Caco-2 (cell line): ENCODE measurements around the gene CORO2A. TPM values are rescaled to one million over a fixed set of nuclear protein-coding genes. Genes with fewer than 3 reads are reported as not detected.

Source experiments
- BruUV-seq: library from RNA; stranded (reverse); fragments of 400-500 nt; replicated peaks from 2 replicates; lab custom pipeline; 2021; lab: Mats Ljungman, UMichigan
- CTCF ChIA-PET: fragments of 300-600 bp; sonication (Branson Sonifier 250); formaldehyde crosslinking; loops from one replicate; lab custom pipeline; 2022; ENCODE audit warnings: antibody characterized with exemption; lab: Charles Lee
- POLR2A ChIA-PET: fragments of 300-600 bp; sonication (Branson Sonifier 250); formaldehyde crosslinking; loops from one replicate; lab custom pipeline; 2022; ENCODE audit warnings: antibody characterized with exemption; lab: Charles Lee
- DNase-seq, 2 experiments: peaks; one replicate each; pipeline versions ENCODE4 v3.0.0 to v3.0.0-alpha.2; 2020 to 2022
- H3K27me3 ChIP-seq: replicated peaks from 2 replicates; pipeline ENCODE4 v1.6.0; 2011; ENCODE audit warnings: low read length; ENCODE audit not compliant: control insufficient read depth, insufficient read depth
- H3K36me3 ChIP-seq: 2 replicates; pipeline ENCODE4 v1.5.1; 2011; ENCODE audit warnings: low read length; ENCODE audit not compliant: control insufficient read depth, insufficient read depth
- H3K4me1 ChIP-seq: fragments of 250-450 bp; sonication (Bioruptor Pico); 2 replicates; pipeline ENCODE4 v1.5.1; 2020; ENCODE audit warnings: mild to moderate bottlenecking
- H3K4me3 ChIP-seq: 2 replicates; pipeline ENCODE4 v1.5.1; 2011; ENCODE audit warnings: low read depth, mild to moderate bottlenecking, control low read depth, low read length
- H3K9me3 ChIP-seq: fragments of 250-450 bp; sonication (Bioruptor Pico); 2 replicates; pipeline ENCODE4 v1.5.1; 2020; ENCODE audit warnings: mild to moderate bottlenecking, moderate library complexity
- H3K27ac Mint-ChIP-seq: one replicate; pipeline ENCODE4 v1.8.0; 2022; ENCODE audit warnings: mixed read lengths; ENCODE audit not compliant: unreplicated experiment
- H3K27me3 Mint-ChIP-seq: one replicate; pipeline ENCODE4 v1.8.0; 2022; ENCODE audit warnings: mixed read lengths; ENCODE audit not compliant: insufficient read depth, unreplicated experiment
- H3K36me3 Mint-ChIP-seq: one replicate; pipeline ENCODE4 v1.8.0; 2022; ENCODE audit warnings: mild to moderate bottlenecking, mixed read lengths; ENCODE audit not compliant: insufficient read depth, unreplicated experiment
- H3K4me1 Mint-ChIP-seq: one replicate; pipeline ENCODE4 v1.8.0; 2022; ENCODE audit warnings: low read depth, mixed read lengths; ENCODE audit not compliant: unreplicated experiment
- H3K4me3 Mint-ChIP-seq: one replicate; pipeline ENCODE4 v1.8.0; 2022; ENCODE audit warnings: mild to moderate bottlenecking, moderate library complexity, mixed read lengths; ENCODE audit not compliant: unreplicated experiment
- H3K9me3 Mint-ChIP-seq: one replicate; pipeline ENCODE4 v1.8.0; 2022; ENCODE audit warnings: mixed read lengths; ENCODE audit not compliant: unreplicated experiment
- CTCF ChIP-seq, 2 experiments: fragments of 200-600 bp in 1 of 2; IDR thresholded peaks; 1 replicate in 1 of 2; 2 replicates in 1 of 2; pipeline versions ENCODE4 v1.5.1 to v1.8.0; 2011 to 2022; ENCODE audit warnings: antibody characterized with exemption in 1 of 2, control low read depth in 1 of 2, inconsistent platforms in 1 of 2, low read depth in 1 of 2, low read length in 1 of 2, mild to moderate bottlenecking in 1 of 2, moderate library complexity in 1 of 2; ENCODE audit not compliant: insufficient read depth in 1 of 2, severe bottlenecking in 1 of 2, unreplicated experiment in 1 of 2
- intact Hi-C: fragments of 100-400 bp; cut with micrococcal nuclease; formaldehyde crosslinking; loops from one replicate; pipeline ENCODE4 v1.10.0; 2022; ENCODE audit not compliant: unreplicated experiment
- total RNA-seq: library from RNA; stranded (reverse); gene quantifications from 2 replicates; pipeline ENCODE4 v1.2.3, GENCODE V29; 2022

The CORO2A gene
- total RNA-seq, 1 experiment from 2014 or later, result 18.9 TPM

- intact Hi-C loops, result no loop called here
- H3K27me3 ChIP-seq, result no peaks in the 10 kb centered on the region
- Mint-ChIP-seq H3K27ac (no peak overlapping the region), H3K4me3 (no peak overlapping the region), H3K9me3 (no peaks in the 10 kb centered on the region), H3K27me3 (no peaks in the 10 kb centered on the region), H3K4me1 (peaks cover 18% of the 10 kb centered on the region), H3K36me3 (peaks cover 17% of the 10 kb centered on the region)
- H3K4me1 ChIP-seq, result peaks cover 15% of the 10 kb centered on the region
- H3K4me3 ChIP-seq, result no peak overlapping the region
- ChIA-PET POLR2A (no interaction called here), CTCF (no interaction called here)
- no peaks in the 10 kb centered on the region; the same call in 1 of the 2 replicates for H3K36me3 ChIP-seq
- no TSS peak for BruUV-seq
- H3K9me3 ChIP-seq, result no peaks in the 10 kb centered on the region
- no peak for DNase-seq
- TF ChIP-seq CTCF (IDR thresholded peaks at IDR 0.05; ENCODE audit: insufficient read depth in 1 of 2, low read depth in 1 of 2, low read length in 1 of 2, severe bottlenecking in 1 of 2, unreplicated experiment in 1 of 2), result no peak
These were observed 37.8 kb downstream of the CORO2A start for GRCh38 chr9:98154678-98155077.

DNA sequence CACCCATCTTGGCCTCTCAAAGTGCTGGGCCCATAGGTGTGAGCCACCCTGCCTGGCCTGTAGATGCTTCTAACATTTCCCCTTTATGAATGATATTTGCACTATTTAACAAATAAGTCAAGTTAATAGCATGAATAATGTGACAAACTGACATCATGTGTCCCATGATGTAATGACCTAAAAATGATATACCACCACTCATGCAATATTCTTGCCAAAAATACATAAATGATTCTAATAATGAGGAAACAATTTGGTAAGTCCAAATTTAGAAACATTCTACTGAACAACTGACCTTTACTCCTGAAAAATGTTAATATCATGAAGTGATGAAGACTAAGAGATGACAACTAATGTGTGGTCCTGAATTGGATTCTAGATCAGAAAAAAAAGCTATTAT is 39.9 kb downstream of the CORO2A start:
- H3K4me3 Mint-ChIP-seq, result no peak overlapping the region
- DNase-seq, result no peak
- BruUV-seq, result no TSS peak
- H3K36me3 Mint-ChIP-seq, result peaks cover 23% of the 10 kb centered on the region
- no peak overlapping the region for H3K27ac Mint-ChIP-seq
- no peaks in the 10 kb centered on the region for H3K9me3 ChIP-seq
- no peak for TF ChIP-seq CTCF (IDR thresholded peaks at IDR 0.05; ENCODE audit: insufficient read depth in 1 of 2, low read depth in 1 of 2, low read length in 1 of 2, severe bottlenecking in 1 of 2, unreplicated experiment in 1 of 2)
- intact Hi-C loops, result no loop called here
- H3K4me3 ChIP-seq, result no peak overlapping the region
- peaks cover 14% of the 10 kb centered on the region for H3K4me1 Mint-ChIP-seq
- H3K27me3 ChIP-seq, result no peaks in the 10 kb centered on the region
- no peaks in the 10 kb centered on the region for H3K9me3 Mint-ChIP-seq
- ChIA-PET CTCF (no interaction called here), POLR2A (no interaction called here)
- no peaks in the 10 kb centered on the region for H3K27me3 Mint-ChIP-seq
- H3K4me1 ChIP-seq, result peaks cover 15% of the 10 kb centered on the region
- H3K36me3 ChIP-seq, result no peaks in the 10 kb centered on the region; the same call in 1 of the 2 replicates

GRCh38 chr9:98150721-98151120 is 41.7 kb downstream of the CORO2A start:
- no TSS peak for BruUV-seq
- intact Hi-C loops, result no loop called here
- Histone ChIP-seq H3K4me3 (no peak overlapping the region), H3K9me3 (no peaks in the 10 kb centered on the region), H3K4me1 (peaks cover 26% of the 10 kb centered on the region), H3K36me3 (no peaks in the 10 kb centered on the region; the same call in 1 of the 2 replicates), H3K27me3 (no peaks in the 10 kb centered on the region)
- peak overlapping the region; percentile 79 for H3K27ac Mint-ChIP-seq
- TF ChIP-seq CTCF (IDR thresholded peaks at IDR 0.05; ENCODE audit: insufficient read depth in 1 of 2, low read depth in 1 of 2, low read length in 1 of 2, severe bottlenecking in 1 of 2, unreplicated experiment in 1 of 2), result no peak
- peaks cover 23% of the 10 kb centered on the region for H3K36me3 Mint-ChIP-seq
- no peaks in the 10 kb centered on the region for H3K27me3 Mint-ChIP-seq
- no peaks in the 10 kb centered on the region for H3K9me3 Mint-ChIP-seq
- no peak for DNase-seq
- CTCF ChIA-PET, result no interaction called here
- H3K4me1 Mint-ChIP-seq, result peaks cover 24% of the 10 kb centered on the region
- H3K4me3 Mint-ChIP-seq, result no peak overlapping the region
- POLR2A ChIA-PET, result no interaction called here
